Measurements from ENCODE around the gene SMYD3.

DNA sequence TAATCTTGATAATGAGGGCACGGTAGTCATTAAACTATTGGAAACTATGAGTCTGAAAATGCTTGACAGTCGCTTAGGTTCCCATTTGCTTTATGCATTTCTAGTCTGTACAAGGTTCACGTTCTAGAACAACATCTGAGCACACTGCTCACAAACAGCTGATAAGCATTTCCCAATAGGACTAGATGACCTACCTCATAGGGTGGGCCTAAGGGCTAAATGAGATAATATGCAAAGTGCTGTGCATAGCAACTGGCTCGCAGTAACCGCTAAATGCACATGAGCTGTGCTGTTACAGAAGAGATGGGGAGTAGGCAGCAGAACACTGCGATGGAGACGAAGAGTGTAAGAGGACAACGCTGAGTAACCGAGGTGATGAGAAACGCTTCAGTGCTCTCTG lies 628.0 kb downstream of the SMYD3 start:
- TF ChIP-seq, protein P1, sequence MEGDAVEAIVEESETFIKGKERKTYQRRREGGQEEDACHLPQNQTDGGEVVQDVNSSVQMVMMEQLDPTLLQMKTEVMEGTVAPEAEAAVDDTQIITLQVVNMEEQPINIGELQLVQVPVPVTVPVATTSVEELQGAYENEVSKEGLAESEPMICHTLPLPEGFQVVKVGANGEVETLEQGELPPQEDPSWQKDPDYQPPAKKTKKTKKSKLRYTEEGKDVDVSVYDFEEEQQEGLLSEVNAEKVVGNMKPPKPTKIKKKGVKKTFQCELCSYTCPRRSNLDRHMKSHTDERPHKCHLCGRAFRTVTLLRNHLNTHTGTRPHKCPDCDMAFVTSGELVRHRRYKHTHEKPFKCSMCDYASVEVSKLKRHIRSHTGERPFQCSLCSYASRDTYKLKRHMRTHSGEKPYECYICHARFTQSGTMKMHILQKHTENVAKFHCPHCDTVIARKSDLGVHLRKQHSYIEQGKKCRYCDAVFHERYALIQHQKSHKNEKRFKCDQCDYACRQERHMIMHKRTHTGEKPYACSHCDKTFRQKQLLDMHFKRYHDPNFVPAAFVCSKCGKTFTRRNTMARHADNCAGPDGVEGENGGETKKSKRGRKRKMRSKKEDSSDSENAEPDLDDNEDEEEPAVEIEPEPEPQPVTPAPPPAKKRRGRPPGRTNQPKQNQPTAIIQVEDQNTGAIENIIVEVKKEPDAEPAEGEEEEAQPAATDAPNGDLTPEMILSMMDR (IDR thresholded peaks at IDR 0.05): no peak
- no peak for TF ChIP-seq POLR2A (IDR thresholded peaks at IDR 0.05)
